Measurements from ENCODE around the gene PSMB3.
A peak's percentile ranks its signal among the peaks of the same experiment; 100 is the strongest.

Gene PSMB3

GRCh38 chr17:38704606-38705522, 47.7 kb upstream of the PSMB3 start, which contains the start of gene MLLT6:
TSS of gene MLLT6 (plus strand) at chr17:38705273. CDS start at chr17:38705633, 360 bp downstream.
- peak within 1 kb of the TSS; percentile 93 for H3K9ac ChIP-seq (ENCODE audit: low read length)
- no peaks in the 10 kb centered on the region for H4K20me1 ChIP-seq (ENCODE audit: insufficient read depth, low read length)

GRCh38 chr17:38705523-38705802, 47.1 kb upstream of the PSMB3 start:
- Histone ChIP-seq H3K9me2 (replicated peaks; ENCODE audit: insufficient read depth, low read length) (no peaks in the 10 kb centered on the region), H3K9me3 (replicated peaks; ENCODE audit: insufficient read depth, low read length) (no peaks in the 10 kb centered on the region), H2AFZ (ENCODE audit: low read length) (no peak overlapping the region), H3K4me2 (ENCODE audit: low read depth, low read length) (no peak overlapping the region), H3F3A (ENCODE audit: insufficient read depth, low read length) (peaks cover 46% of the 10 kb centered on the region), H3K9ac (ENCODE audit: low read length) (peak overlapping the region; percentile 35; the same call in 1 of the 2 replicates), H3K36me3 (replicated peaks; ENCODE audit: insufficient read depth, low read length) (0 out of 2 replicates have a peak, but pooled peaks cover 5% of the 10 kb centered on the region), H3K4me3 (ENCODE audit: low read length) (peak overlapping the region; percentile 86; the same call in 1 of the 2 replicates), H3K4me1 (ENCODE audit: low read length) (peaks cover 15% of the 10 kb centered on the region), H3K79me2 (ENCODE audit: low read length) (peaks cover 61% of the 10 kb centered on the region), H4K20me1 (ENCODE audit: insufficient read depth, low read length) (no peaks in the 10 kb centered on the region), H3K27me3 (replicated peaks; ENCODE audit: insufficient read depth, low read length) (no peaks in the 10 kb centered on the region), H3K27ac (ENCODE audit: low read length) (no peak overlapping the region)
- DNase-seq = no peak
- no peak for TF ChIP-seq EZH2 (optimal IDR thresholded peaks at IDR 0.05; ENCODE audit: low read depth, low read length)
- no peak for TF ChIP-seq CTCF (IDR thresholded peaks at IDR 0.05; ENCODE audit: low read length)
- TF ChIP-seq EZH2phosphoT487 (IDR thresholded peaks at IDR 0.05; ENCODE audit: low read length) = no peak

More at GRCh38 chr17:38704606-38705522, 47.7 kb upstream of the PSMB3 start, which contains the start of gene MLLT6:
- peak; percentile 82 for DNase-seq
- Histone ChIP-seq H3K4me2 (ENCODE audit: low read depth, low read length) (peak within 1 kb of the TSS; percentile 89), H3K4me1 (ENCODE audit: low read length) (peaks cover 20% of the 10 kb centered on the region), H3K27ac (ENCODE audit: low read length) (peak within 1 kb of the TSS; percentile 98), H3K36me3 (replicated peaks; ENCODE audit: insufficient read depth, low read length) (0 out of 2 replicates have a peak, but pooled peaks cover 5% of the 10 kb centered on the region), H2AFZ (ENCODE audit: low read length) (peak within 1 kb of the TSS; percentile 61), H3K9me2 (replicated peaks; ENCODE audit: insufficient read depth, low read length) (no peaks in the 10 kb centered on the region), H3K79me2 (ENCODE audit: low read length) (peaks cover 55% of the 10 kb centered on the region), H3K9me3 (replicated peaks; ENCODE audit: insufficient read depth, low read length) (no peaks in the 10 kb centered on the region), H3F3A (ENCODE audit: insufficient read depth, low read length) (peaks cover 50% of the 10 kb centered on the region), H3K4me3 (ENCODE audit: low read length) (peak within 1 kb of the TSS; percentile 86), H3K27me3 (replicated peaks; ENCODE audit: insufficient read depth, low read length) (no peaks in the 10 kb centered on the region)
- no peak for TF ChIP-seq EZH2 (optimal IDR thresholded peaks at IDR 0.05; ENCODE audit: low read depth, low read length)
- TF ChIP-seq EZH2phosphoT487 (IDR thresholded peaks at IDR 0.05; ENCODE audit: low read length) = no peak
- no peak for TF ChIP-seq CTCF (IDR thresholded peaks at IDR 0.05; ENCODE audit: low read length)

- H3F3A ChIP-seq (ENCODE audit: insufficient read depth, low read length) = peaks cover 42% of the 10 kb centered on the region
- no peaks in the 10 kb centered on the region for H3K9me2 ChIP-seq (replicated peaks; ENCODE audit: insufficient read depth, low read length)
- peaks cover 13% of the 10 kb centered on the region for H3K4me1 ChIP-seq (ENCODE audit: low read length)
- H3K36me3 ChIP-seq (replicated peaks; ENCODE audit: insufficient read depth, low read length) = 0 out of 2 replicates have a peak, but pooled peaks cover 5% of the 10 kb centered on the region
- DNase-seq = peak; percentile 9
- H3K9ac ChIP-seq (ENCODE audit: low read length) = peak overlapping the region; percentile 68
- peak overlapping the region; percentile 86 for H3K4me3 ChIP-seq (ENCODE audit: low read length)
- no peaks in the 10 kb centered on the region for H4K20me1 ChIP-seq (ENCODE audit: insufficient read depth, low read length)
- no peak for TF ChIP-seq CTCF (IDR thresholded peaks at IDR 0.05; ENCODE audit: low read length)
- no peak for TF ChIP-seq EZH2phosphoT487 (IDR thresholded peaks at IDR 0.05; ENCODE audit: low read length)
- no peak for TF ChIP-seq EZH2 (optimal IDR thresholded peaks at IDR 0.05; ENCODE audit: low read depth, low read length)
- H3K4me2 ChIP-seq (ENCODE audit: low read depth, low read length) = peak overlapping the region; percentile 77
- H3K27ac ChIP-seq (ENCODE audit: low read length) = peak overlapping the region; percentile 20; the same call in 1 of the 2 replicates
- H3K27me3 ChIP-seq (replicated peaks; ENCODE audit: insufficient read depth, low read length) = no peaks in the 10 kb centered on the region
- H2AFZ ChIP-seq (ENCODE audit: low read length) = 0 out of 2 replicates have a peak overlapping the region, but pooled peaks have one; percentile 30
- H3K79me2 ChIP-seq (ENCODE audit: low read length) = peaks cover 65% of the 10 kb centered on the region
- H3K9me3 ChIP-seq (replicated peaks; ENCODE audit: insufficient read depth, low read length) = no peaks in the 10 kb centered on the region
Measured at GRCh38 chr17:38705803-38706504, 46.6 kb upstream of the PSMB3 start.
